COLO829 (cell line): ENCODE measurements around the gene ZFP90.
"Not testable (repeated sequence)": the region's sequence is repeated elsewhere in the genome, so short reads cannot be mapped to it uniquely, and the experiment has no call there.

Source experiments
- DNase-seq: peaks from one replicate; pipeline ENCODE4 v3.0.0; 2012; ENCODE audit warnings: low spot score

ZFP90 gene

GRCh38 chr16:68538880-68539701 is at the start of gene ZFP90:
ZFP90 (plus strand) TSS chr16:68539291; CDS start chr16:68539793, 502 bp downstream.
- peak; percentile 84 for DNase-seq

- no peak for DNase-seq
Measured at GRCh38 chr16:68490358-68490757, 48.7 kb upstream of the ZFP90 start.

DNA sequence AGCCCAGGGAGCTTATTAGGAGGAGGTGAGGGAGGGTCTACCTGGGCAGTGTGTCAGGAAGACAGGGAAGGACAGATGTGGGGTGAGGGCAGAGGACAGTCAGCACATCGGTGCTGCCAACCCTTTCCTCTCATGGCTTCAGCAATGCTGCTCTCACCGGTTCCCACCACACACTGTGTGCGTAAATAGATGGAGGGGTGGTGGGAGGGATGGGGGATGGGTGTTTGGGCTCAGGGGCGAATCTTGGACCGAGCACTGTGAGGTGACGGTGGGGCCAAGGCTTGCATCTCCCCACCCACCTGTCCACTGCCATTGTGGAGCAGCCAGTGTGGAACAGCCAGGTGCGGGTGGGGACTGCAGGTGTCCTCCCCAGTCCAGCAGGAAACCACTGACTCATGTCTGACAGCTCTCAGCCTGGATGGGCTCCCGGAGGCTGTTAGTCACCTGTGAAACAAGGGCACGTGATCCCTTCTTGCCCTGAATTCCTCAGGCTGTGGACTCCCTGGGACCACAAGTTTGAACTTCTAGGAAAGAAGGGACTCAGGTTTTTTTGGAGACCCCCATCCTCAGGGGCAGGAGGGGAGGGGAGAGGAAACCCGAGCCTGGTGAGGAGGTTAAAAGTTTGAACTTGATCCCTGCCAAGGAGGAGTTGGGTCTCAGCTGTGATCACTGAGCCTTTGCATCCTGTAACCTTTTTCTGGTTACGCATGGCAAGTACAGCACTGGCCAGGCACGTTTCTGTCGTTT is 48.1 kb upstream of the ZFP90 start:
- DNase-seq = no peak

- no peak for DNase-seq
Measured at GRCh38 chr16:68491576-68491950, 47.5 kb upstream of the ZFP90 start.

DNA sequence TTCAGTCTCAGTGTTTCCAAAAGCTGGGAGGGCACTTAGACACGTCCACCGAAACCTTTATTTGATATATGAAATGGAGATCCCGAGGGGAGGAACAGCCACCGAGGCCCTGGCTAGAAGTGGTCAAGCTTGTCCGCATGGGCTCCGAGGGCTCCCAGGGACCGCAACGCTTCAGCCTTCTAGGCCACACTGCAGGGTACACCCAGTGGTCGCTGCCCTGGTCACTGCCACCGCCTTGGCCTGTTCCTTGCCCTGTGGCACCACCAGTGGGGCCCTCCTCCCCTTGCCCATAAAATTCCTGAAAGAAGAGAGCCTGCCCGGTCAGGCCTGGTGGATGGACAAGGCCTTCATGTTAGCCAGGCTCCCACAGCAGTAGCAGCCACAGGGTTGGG is 46.9 kb upstream of the ZFP90 start:
- no peak for DNase-seq

- DNase-seq = no peak
Measured at GRCh38 chr16:68492543-68493411, 46.3 kb upstream of the ZFP90 start.

DNA sequence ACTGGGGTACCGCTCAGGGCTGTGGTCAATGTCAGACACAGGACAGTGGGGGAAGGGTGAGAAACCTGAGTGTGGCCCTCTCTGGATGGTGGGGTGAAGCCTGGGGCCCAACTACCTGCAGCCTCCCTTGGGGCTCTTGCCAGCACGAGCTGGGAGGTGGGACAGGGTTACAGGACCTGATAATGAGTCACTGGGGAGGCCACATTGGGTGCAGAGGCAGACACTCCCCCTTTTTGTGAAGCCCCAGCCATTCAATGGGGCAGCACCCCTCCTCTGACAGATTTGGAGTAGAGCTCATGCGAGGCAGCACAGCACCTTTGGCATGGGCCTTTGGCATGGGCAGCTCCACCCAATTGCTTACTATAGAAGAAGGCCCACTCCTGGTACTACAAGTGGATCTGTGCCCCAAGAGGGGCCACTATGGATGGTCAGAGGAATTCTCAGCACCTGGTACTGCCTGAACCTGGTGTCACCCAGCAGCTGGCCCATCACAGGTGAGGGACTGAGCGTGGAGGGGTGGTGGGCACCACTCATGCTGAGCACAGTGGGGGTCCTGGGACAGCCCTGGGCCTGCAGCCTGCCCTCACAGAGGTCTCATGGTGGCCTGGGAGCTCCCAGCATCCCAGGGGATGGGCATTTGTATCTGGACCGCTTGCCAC is 45.5 kb upstream of the ZFP90 start:
- no peak for DNase-seq

DNA sequence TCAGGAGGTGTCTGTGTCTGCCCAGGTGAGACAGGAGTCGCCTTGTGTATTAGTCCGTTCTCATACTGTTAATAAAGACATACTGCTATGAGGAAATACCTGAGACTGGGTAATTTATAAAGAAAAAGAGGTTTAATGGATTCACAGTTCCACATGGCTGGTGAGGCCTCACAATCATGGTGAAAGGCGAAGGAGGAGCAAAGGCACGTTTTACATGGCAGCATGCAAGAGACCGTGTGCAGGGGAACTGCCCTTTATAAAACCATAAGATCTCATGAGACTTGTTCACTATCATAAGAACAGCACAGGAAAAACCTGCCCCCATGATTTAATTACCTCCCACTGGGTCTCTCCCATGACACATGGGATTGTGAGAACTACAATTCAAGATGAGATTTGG is 44.8 kb upstream of the ZFP90 start:
- not testable (repeated sequence) for DNase-seq

DNA sequence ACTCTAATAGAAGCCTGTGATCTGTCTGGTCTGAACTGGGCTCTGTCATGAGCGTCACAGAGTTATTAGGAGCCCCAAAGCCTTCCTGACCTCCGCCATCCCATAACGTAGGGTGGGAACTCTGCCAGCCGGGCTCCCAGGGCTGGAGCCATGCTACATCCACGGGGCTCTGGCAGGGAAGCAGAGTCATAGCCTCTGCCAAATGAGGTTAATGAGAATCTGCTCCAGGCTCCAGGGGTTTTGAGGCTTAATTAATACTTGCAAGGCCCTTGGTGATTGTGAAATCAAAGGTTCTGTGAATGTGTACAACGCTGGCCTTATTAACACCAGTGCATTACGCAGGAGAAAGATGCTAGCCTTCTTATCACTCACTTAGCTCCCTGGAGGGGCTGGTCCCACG is 42.4 kb upstream of the ZFP90 start:
- no peak for DNase-seq

DNA sequence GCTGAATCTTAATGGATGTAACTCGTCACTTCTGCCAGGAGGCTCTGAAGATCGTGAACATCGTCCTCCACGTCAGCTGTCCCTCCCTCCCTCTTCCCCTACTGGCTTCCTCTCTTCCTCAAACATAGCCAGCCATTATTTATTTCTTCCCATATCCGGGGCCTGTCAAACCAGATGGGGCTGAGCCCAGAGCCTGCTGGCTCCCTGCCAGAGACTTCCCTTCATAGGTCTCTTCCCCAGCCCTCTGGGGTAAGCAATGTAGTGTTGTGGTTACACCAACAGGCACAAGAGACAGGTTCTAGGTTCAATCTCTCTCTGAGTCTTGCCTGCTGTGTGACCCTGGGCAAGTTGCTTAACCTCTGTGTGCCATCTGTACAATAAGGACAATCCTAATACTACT is 40.1 kb upstream of the ZFP90 start:
- no peak for DNase-seq

DNA sequence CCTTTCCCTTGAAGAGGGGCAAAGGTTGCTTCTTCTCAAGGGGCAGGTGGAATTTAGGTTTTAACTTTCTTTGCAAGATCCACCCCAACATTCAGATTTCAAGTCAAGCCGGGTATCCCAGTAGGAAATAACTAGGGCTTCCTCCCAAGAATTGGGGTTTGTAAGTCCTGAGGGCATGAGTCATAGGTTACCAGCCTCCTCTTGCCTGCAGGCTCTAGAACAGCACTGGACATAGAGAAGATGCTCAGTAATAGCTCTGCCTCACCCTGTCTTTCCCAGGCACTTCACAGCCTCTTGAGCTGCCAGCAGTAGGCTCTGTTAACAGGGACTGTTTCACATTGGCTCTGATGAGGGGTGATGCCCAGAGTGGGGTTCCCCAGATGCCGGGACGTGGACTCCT is 35.8 kb upstream of the ZFP90 start:
- DNase-seq = no peak

DNA sequence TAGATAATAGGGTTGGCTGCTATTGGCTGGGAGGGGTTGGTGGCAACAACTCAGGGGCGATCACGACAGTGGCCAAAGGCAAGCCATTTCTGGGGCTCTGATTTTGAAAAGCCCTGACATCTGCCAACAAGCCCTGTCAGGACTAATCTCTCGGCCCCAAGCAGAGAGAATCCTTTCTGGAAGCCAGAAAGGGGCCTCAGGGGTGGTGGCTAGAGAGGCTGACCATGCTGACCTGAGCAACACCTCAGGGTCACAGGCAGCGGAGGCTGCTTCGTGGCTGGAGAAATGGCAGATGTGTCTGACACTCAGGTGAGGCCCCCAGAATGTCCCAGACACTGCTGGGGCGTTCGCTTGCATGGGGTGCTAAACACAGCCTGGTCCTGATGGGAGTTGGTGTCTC is 35.0 kb upstream of the ZFP90 start:
- no peak for DNase-seq

- no peak for DNase-seq
Measured at GRCh38 chr16:68506331-68507053, 32.6 kb upstream of the ZFP90 start.

DNA sequence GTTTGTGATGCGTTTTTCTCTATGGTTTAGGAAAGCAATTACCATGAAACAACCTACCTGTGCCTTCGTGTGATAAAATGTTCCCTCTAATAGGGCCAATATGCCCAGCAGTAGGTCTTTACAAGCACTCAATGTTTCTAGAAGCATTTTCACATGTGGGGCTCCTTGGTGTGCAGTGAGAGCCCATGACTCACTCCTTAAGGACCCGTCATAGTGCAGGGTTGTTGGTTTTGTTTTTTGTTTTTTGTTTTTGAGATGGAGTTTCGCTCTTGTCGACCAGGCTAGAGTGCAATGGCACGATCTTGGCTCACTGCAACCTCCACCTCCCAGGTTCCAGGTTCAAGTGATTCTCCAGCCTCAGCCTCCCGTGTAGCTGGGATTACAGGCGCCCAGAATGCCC is 31.1 kb upstream of the ZFP90 start:
- no peak for DNase-seq

- no peak for DNase-seq
Measured at GRCh38 chr16:68508641-68509240, 30.4 kb upstream of the ZFP90 start.

DNA sequence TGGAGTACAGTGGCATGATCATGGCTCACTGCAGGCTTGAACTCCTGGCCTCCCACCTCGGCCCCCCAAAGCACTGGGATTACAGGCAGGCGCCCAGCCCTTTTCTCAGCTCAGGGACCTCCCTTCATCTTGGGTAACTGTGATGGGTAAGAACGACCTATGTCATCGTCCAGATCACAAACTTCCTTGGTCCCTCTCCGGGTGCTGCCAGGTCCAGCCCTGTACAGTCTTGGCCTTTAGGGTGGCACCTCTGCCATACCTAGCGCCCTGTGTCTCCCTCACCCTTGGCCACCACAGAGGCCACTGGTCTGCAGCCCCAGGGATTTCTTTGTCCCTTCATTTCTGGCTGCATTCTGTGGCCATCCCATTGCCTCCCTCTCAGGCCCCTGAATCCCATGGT is 29.7 kb upstream of the ZFP90 start:
- no peak for DNase-seq

DNA sequence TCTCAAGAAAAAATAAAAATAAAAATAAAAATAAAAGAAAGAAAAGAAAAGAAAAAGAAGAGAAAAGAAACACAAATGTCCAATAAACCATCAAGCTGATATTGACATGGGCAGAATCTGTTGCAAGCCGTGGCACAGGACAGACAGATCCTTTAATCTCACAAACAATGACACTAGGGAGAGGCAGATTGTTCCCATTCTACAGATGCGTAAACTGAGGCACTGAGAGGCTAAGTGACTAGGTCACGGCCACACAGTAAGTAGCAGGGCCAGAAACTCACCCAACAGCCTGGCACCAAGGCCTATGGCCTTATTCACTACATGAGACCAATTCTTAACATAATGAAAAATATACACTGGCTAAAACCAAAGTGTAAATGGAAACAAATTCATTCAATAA is 28.3 kb upstream of the ZFP90 start:
- DNase-seq = no peak

- no peak for DNase-seq
Measured at GRCh38 chr16:68512183-68512582, 26.9 kb upstream of the ZFP90 start.

- no peak for DNase-seq
Measured at GRCh38 chr16:68512742-68513141, 26.3 kb upstream of the ZFP90 start.

- DNase-seq = no peak
Measured at GRCh38 chr16:68514511-68514910, 24.6 kb upstream of the ZFP90 start.

DNA sequence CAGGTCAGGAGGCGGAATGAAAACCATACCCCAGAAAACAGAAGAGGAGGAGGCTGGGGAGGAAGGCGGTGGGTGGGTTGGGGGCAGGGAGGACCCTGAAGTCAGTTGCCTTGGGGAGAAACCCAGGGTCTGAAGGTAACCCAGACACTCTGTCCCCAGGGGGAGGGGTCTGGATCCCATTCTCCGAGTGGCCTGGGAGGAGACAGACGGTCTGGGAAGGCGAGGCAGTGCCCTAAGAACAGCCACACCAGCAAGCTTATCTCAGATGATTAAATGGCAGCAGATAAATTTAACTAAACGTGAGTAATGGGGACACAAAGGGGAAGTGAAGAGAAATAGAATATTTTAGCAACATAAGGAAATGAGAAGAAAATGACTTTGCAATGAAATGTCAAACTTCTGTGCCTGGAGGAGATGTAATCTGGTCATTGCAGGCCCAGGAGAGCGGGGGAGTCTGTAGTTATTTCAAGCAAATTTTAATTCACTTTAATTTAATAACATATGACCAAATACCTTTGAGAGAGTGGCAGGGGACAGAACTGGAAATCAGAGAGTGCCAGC is 21.4 kb upstream of the ZFP90 start:
- no peak for DNase-seq
